ENCODE results near the gene CEP41.
A peak's percentile ranks its signal among the peaks of the same experiment; 100 is the strongest.

The CEP41 gene

DNA sequence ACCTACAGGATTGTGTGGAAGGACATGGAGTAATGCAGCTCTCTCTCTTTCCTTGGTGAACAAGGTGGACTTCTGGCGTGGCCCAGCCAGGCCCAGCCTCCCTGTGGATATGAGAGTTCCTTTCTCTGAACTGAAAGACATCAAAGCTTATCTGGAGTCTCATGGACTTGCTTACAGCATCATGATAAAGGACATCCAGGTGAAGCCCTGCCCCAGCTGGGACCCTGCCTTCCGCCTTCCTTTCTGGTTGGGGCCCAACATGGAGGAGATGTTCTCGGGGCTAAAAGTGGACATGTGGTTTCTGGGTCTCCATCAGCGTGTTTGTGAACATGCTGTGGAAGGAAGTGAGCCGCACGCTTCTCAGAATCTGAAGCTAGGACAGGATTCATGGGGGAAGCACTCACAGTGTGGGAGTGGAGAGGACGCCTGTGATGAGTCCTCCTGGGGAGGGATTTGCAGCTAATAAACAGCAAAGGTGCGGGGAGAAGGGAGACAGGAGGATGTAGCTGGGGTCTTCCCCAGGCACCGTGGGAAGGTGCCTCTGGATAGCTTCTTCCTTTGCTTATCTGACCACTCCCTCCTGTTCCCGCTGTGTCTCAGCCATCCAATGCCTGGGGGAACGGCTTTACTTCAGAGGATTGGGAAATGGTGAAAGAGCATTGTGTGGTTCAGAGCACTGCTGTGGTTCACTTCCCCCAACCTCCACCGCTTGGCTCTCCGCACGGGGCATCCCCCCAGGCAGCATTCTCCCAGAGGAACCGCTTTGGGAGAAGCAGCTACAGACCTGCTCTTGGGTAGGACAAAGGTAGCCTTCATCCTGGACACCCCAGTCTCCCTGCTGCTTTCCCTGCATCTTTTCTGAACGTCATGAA lies 90.7 kb downstream of the CEP41 start:
- DNase-seq (ENCODE audit: low spot score), result peak; percentile 15

DNA sequence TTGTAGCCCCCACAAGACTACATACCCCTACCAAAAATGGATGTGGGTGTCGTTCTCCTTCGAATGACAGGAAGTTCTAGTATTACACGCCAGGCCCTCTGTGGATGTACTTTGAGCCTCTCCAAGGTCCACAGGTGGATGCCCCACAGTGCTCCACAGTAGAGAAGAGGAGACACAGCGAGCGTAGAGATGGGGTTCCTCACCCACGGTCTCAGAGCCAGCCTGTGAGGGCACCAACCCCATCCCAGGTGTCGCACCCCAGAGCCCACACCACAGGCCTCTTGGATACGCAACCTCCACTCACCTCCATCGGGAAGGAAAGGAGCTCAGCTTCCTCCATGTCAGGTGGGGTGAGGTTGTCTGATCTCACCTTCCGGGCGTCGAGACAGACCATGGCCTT lies 93.9 kb downstream of the CEP41 start:
- no peak for DNase-seq (ENCODE audit: low spot score)

DNA sequence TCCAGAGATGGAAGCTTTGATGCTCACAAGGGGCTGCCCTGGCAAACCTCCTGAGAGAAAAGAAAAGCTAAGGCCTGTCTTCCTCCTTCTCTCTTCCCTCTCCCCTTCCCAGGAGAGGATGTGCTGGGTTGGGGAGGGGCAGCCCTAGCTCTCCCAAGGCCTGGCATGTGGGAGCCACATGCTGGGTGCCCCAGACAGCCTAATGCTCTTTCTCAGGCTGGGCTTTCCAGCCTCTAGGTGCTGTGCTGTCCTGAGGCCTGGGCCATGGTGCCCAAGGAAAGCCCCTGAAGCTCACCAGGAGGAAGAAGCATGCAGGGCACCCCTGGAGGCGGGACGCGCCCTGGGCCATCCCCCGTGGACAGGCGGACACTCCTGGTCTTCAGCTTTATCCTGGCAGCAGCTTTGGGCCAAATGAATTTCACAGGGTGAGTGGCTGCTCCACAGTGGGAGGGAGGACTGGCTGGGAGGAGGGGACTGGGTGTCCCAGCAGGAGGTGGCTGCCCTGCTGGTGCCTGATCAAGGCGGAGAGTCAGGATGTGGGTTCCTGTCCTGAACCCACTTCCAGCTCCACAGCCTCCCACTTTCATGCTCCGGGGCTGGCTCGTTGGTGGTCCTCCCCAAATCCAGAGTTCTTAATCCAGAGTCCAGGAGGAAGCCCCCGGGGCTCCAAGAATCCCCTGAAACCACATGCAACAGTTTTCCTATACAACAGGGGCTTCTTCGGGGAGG lies 94.5 kb downstream of the CEP41 start:
- DNase-seq (ENCODE audit: low spot score), result peak; percentile 14

DNA sequence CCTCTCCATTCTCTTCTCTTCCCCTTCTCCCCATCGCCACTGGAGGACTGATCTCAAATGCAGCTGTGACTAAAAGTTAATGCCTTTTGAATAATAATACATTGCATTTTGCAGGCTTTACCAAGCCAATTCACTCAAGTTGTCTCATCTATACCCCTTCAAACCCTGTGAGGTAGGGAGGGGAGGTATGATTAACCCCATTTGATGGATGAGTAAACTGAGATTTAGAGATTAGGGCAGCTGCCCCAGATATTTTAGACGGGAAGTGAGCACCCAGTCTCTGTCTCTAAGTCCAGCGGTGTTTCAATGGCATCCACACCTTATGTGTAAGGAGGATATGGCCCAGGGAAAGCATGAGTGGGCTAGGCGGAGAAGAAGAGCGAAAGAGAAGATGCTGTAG lies 95.1 kb downstream of the CEP41 start:
- no peak for DNase-seq (ENCODE audit: low spot score)

DNA sequence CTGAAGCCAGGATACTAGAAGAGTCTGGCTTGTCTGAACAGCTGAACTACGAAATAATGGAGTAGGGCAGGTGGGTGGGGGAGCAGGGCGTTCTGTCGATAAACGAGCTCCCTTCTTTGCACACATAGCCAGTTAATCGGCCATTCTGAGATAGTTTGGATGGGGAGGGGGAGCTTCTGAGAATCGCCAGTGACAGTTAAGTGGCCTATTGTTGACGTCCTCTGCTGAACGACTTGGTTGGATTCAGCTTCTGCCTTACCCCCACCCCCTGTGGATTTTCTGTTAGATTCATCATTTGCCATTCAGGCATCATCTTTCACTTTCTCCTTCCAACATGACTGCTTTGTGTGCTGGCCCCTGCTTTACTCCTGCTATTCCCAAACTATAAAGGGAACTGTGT lies 95.7 kb downstream of the CEP41 start:
- no peak for DNase-seq (ENCODE audit: low spot score)

DNA sequence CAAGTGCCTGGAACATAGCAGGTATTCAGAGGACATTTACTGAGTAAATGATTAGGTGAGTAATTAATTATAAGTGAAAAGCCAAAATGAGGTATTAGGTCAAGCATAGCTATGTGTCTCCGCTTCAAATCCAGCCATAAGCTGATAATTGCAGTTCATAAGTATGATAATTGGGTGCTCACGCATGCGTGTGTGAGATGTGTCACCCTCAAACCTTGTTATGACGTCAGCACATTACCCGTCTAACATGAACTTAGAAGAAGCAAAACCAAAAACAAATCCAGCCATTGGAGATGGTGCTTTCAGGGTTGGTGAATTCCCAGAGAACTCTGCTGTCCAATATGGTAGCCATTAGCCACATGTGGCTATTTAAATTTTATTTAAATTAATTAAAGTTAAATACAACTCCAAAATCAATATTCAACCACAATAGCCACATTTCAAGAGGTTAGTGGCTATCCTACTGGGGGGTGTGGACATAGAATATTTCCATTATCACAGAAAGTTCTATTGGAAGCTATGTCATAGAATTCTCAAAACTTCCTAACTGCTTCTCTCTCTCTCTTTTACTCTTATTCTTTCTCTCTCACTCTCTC lies 96.4 kb downstream of the CEP41 start, which contains the start of gene CPA5:
Gene CPA5 (plus strand): TSS at position 546 of the 596 bp plus-strand sequence. CDS start 1,670 bp downstream, outside the sequence.
- DNase-seq (ENCODE audit: low spot score), result no peak
